Thyroid gland (tissue), 4 donors: Measurements from ENCODE around the gene HTT-AS.

Experiments
- POLR2A ChIP-seq, 2 donors: fragments of 450-650 bp; IDR thresholded peaks; one replicate each; pipeline ENCODE4 v1.6.1; 2017; ENCODE audit warnings: antibody characterized with exemption in 2 of 2, mild to moderate bottlenecking in 2 of 2, moderate library complexity in 1 of 2
- TF ChIP-seq, protein P1 (sequence below), 6 experiments: fragments of 200-600 bp in 3 of 6; fragments of 450-650 bp in 3 of 6; sonication (generic) in 3 of 6; IDR thresholded peaks; one replicate each; pipeline ENCODE4 v1.5.1; 2016 to 2019; ENCODE audit warnings: antibody characterized with exemption in 6 of 6, mild to moderate bottlenecking in 2 of 6, inconsistent platforms in 1 of 6, moderate library complexity in 1 of 6

DNA sequence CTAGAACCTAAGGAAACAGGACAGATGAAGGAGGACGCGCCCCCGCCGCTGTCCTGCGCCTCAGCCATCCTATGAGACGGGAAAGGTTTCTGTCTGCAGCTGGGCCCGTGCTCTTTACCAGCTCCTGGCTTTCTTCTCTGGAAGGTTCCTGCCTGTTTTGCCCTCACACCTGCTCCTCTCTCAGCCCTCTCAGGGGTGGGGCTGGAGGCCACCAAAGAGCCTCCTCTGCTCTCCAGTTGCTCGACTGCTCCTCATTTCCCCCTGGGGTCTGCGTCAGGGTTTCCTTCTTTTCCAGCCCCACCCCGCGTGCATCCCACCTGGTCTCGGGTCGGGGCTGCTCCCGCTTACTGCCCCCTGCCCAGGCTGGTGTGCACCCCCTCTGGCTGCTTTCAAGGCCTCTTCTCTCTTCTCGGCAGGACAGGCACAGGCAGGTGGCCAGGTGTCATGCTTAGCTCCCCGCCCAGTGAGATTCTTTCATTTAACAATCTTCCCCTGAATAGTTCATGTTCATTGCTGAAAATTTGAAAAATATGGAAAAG, 4.6 kb downstream of the HTT-AS start:
- TF ChIP-seq, protein P1, sequence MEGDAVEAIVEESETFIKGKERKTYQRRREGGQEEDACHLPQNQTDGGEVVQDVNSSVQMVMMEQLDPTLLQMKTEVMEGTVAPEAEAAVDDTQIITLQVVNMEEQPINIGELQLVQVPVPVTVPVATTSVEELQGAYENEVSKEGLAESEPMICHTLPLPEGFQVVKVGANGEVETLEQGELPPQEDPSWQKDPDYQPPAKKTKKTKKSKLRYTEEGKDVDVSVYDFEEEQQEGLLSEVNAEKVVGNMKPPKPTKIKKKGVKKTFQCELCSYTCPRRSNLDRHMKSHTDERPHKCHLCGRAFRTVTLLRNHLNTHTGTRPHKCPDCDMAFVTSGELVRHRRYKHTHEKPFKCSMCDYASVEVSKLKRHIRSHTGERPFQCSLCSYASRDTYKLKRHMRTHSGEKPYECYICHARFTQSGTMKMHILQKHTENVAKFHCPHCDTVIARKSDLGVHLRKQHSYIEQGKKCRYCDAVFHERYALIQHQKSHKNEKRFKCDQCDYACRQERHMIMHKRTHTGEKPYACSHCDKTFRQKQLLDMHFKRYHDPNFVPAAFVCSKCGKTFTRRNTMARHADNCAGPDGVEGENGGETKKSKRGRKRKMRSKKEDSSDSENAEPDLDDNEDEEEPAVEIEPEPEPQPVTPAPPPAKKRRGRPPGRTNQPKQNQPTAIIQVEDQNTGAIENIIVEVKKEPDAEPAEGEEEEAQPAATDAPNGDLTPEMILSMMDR (IDR thresholded peaks at IDR 0.05): no peak
- TF ChIP-seq POLR2A (IDR thresholded peaks at IDR 0.05): no peak
